ENCODE data around the gene SKAP1. TPM values are rescaled to one million over a fixed set of nuclear protein-coding genes. Genes with fewer than 3 reads are reported as not detected.

Gene SKAP1
- total RNA-seq, 6 donors from 2014 or later: 1.9 to 5.3 (median 3.9) TPM

GRCh38 chr17:48160177-48161081 lies 269.6 kb downstream of the SKAP1 start:
- Histone ChIP-seq H3K27ac (no peak overlapping the region), H3K36me3 (no peaks in the 10 kb centered on the region), H3K4me1 (no peaks in the 10 kb centered on the region), H3K4me3 (no peak overlapping the region), H3K27me3 (no peaks in the 10 kb centered on the region), H3K9me3 (no peaks in the 10 kb centered on the region)
- TF ChIP-seq EP300 (IDR thresholded peaks at IDR 0.05) (no peak), CTCF (IDR thresholded peaks at IDR 0.05) (no peak), POLR2A (IDR thresholded peaks at IDR 0.05) (no peak), POLR2AphosphoS5 (IDR thresholded peaks at IDR 0.05) (no peak)
- DNase-seq: no peak
- no peak for ATAC-seq (ENCODE audit: low FRiP score in 2 of 2)
- WGBS, 2 donors: 75 to 78% methylated on average over 5 of the region's 5 CpGs

- H3K4me1 ChIP-seq: no peaks in the 10 kb centered on the region
- H3K4me3 ChIP-seq: no peak overlapping the region
- H3K36me3 ChIP-seq: no peaks in the 10 kb centered on the region
- H3K27ac ChIP-seq: no peak overlapping the region
- TF ChIP-seq CTCF (IDR thresholded peaks at IDR 0.05) (no peak), EP300 (IDR thresholded peaks at IDR 0.05) (no peak), POLR2AphosphoS5 (IDR thresholded peaks at IDR 0.05) (no peak), POLR2A (IDR thresholded peaks at IDR 0.05) (no peak)
- ATAC-seq (ENCODE audit: low FRiP score in 2 of 2): no peak
- no peaks in the 10 kb centered on the region for H3K27me3 ChIP-seq
- WGBS, 2 donors: 87 to 92% methylated on average over 4 of the region's 4 CpGs
- H3K9me3 ChIP-seq: no peaks in the 10 kb centered on the region
- DNase-seq: no peak
Observed at GRCh38 chr17:48159232-48159631, 270.8 kb downstream of the SKAP1 start.

- Histone ChIP-seq H3K9me3 (no peaks in the 10 kb centered on the region), H3K27me3 (no peaks in the 10 kb centered on the region), H3K4me3 (no peak overlapping the region), H3K27ac (no peak overlapping the region), H3K4me1 (no peaks in the 10 kb centered on the region), H3K36me3 (no peaks in the 10 kb centered on the region)
- DNase-seq (no peak), ATAC-seq (ENCODE audit: low FRiP score in 2 of 2) (no peak)
- 61 to 69% methylated on average over 21 of the region's 21 CpGs for WGBS, 2 donors
- TF ChIP-seq CTCF (IDR thresholded peaks at IDR 0.05): no peak
- no peak for TF ChIP-seq EP300 (IDR thresholded peaks at IDR 0.05)
- TF ChIP-seq POLR2A (IDR thresholded peaks at IDR 0.05): no peak
- no peak for TF ChIP-seq POLR2AphosphoS5 (IDR thresholded peaks at IDR 0.05)
Observed at GRCh38 chr17:48155889-48156611, 274.0 kb downstream of the SKAP1 start.

GRCh38 chr17:48153691-48154358 lies 276.2 kb downstream of the SKAP1 start:
- H3K36me3 ChIP-seq: no peaks in the 10 kb centered on the region
- H3K27ac ChIP-seq: no peak overlapping the region
- no peaks in the 10 kb centered on the region for H3K27me3 ChIP-seq
- 45% methylated on average over 5 to 6 of the region's 6 CpGs for WGBS, 2 donors
- H3K4me1 ChIP-seq: no peaks in the 10 kb centered on the region
- H3K9me3 ChIP-seq: no peaks in the 10 kb centered on the region
- ATAC-seq (ENCODE audit: low FRiP score in 2 of 2) (no peak), DNase-seq (no peak)
- H3K4me3 ChIP-seq: no peak overlapping the region
- TF ChIP-seq POLR2A (IDR thresholded peaks at IDR 0.05): no peak
- no peak for TF ChIP-seq POLR2AphosphoS5 (IDR thresholded peaks at IDR 0.05)
- no peak for TF ChIP-seq EP300 (IDR thresholded peaks at IDR 0.05)
- TF ChIP-seq CTCF (IDR thresholded peaks at IDR 0.05): no peak

Measured in upper lobe of left lung (tissue), 6 donors.